Keratinocyte (primary cell): ENCODE results near the gene TNNT3. TPM values are rescaled to one million over a fixed set of nuclear protein-coding genes. Genes with fewer than 3 reads are reported as not detected.

Source experiments
- DNase-seq: peaks from one replicate; pipeline ENCODE4 v3.0.0-alpha.2; 2011; ENCODE audit warnings: low read depth, missing footprints, low spot score
- FAIRE-seq: peaks from 2 replicates; lab custom pipeline; 2011; peaks lifted over from hg19 to GRCh38; lab: Jason Lieb, UNC
- H2AFZ ChIP-seq: 2 replicates; pipeline ENCODE4 v1.6.0; 2012; ENCODE audit warnings: low read length, control low read depth, inconsistent platforms; ENCODE audit not compliant: control insufficient read depth
- H3K27ac ChIP-seq: 2 replicates; pipeline ENCODE4 v1.5.1; 2011; ENCODE audit warnings: low read length; ENCODE audit not compliant: control insufficient read depth, insufficient read depth
- H3K27me3 ChIP-seq: 3 replicates; pipeline ENCODE4 v1.6.0; 2011; ENCODE audit warnings: low read length; ENCODE audit not compliant: control insufficient read depth, insufficient read depth; ENCODE audit errors: extremely low read depth
- H3K36me3 ChIP-seq, 2 experiments: 2 replicates in 1 of 2; 3 replicates in 1 of 2; pipeline ENCODE4 v1.5.1; 2011; ENCODE audit warnings: low read length in 2 of 2, mild to moderate bottlenecking in 1 of 2; ENCODE audit not compliant: control insufficient read depth in 2 of 2, insufficient read depth in 2 of 2; ENCODE audit errors: extremely low read depth in 1 of 2
- H3K4me1 ChIP-seq: 3 replicates; pipeline ENCODE4 v1.5.1; 2011; ENCODE audit warnings: low read length; ENCODE audit not compliant: control insufficient read depth, insufficient read depth; ENCODE audit errors: extremely low read depth
- H3K4me2 ChIP-seq: 3 replicates; pipeline ENCODE4 v1.6.0; 2011; ENCODE audit warnings: low read depth, low read length; ENCODE audit not compliant: control insufficient read depth, insufficient read depth; ENCODE audit errors: extremely low read depth
- H3K4me3 ChIP-seq, 3 experiments: fragments of 200-600 bp in 1 of 3; sonication (generic) in 1 of 3; 2 replicates in 2 of 3; 3 replicates in 1 of 3; pipeline ENCODE4 v1.5.1; 2011 to 2016; ENCODE audit warnings: low read length in 3 of 3, mild to moderate bottlenecking in 3 of 3, control low read depth in 2 of 3, inconsistent platforms in 1 of 3, low read depth in 1 of 3, mixed read lengths in 1 of 3, mixed run types in 1 of 3, moderate library complexity in 1 of 3; ENCODE audit not compliant: control insufficient read depth in 2 of 3, insufficient read depth in 2 of 3; ENCODE audit errors: extremely low read depth in 1 of 3
- H3K79me2 ChIP-seq: 2 replicates; pipeline ENCODE4 v1.6.0; 2012; ENCODE audit warnings: low read length; ENCODE audit not compliant: control insufficient read depth, insufficient read depth
- H3K9ac ChIP-seq: 3 replicates; pipeline ENCODE4 v1.6.0; 2011; ENCODE audit warnings: low read length; ENCODE audit not compliant: control insufficient read depth, insufficient read depth; ENCODE audit errors: extremely low read depth
- H3K9me1 ChIP-seq: 3 replicates; pipeline ENCODE4 v1.6.0; 2011; ENCODE audit warnings: low read length; ENCODE audit not compliant: control insufficient read depth, insufficient read depth; ENCODE audit errors: extremely low read depth
- H3K9me3 ChIP-seq: 2 replicates; pipeline ENCODE4 v1.5.1; 2012; ENCODE audit warnings: low read depth, low read length; ENCODE audit not compliant: control insufficient read depth
- H4K20me1 ChIP-seq: 3 replicates; pipeline ENCODE4 v1.6.0; 2011; ENCODE audit warnings: low read length; ENCODE audit not compliant: control insufficient read depth, insufficient read depth; ENCODE audit errors: extremely low read depth
- EZH2 ChIP-seq: IDR thresholded peaks from one replicate; pipeline ENCODE4 v1.6.1; 2012; ENCODE audit warnings: inconsistent platforms, mild to moderate bottlenecking, low read length, moderate library complexity
- dilution Hi-C: fragments of 300-500 bp; cut with MboI; formaldehyde crosslinking; loops from one replicate; pipeline ENCODE4 v1.7.0; 2020; ENCODE audit warnings: low sequenced_read_pairs; ENCODE audit not compliant: extremely low pct_ligation_motif_present
- polyA plus RNA-seq, 5 experiments: library from polyadenylated mRNA; depleted of rRNA in 3 of 5; stranded (reverse) in 3 of 5; stranded (forward) in 1 of 5; unstranded in 1 of 5; fragments of >200 nt; gene quantifications; 1 replicate in 1 of 5; 2 replicates in 3 of 5; 3 replicates in 1 of 5; pipeline versions ENCODE4 v1.2.1 to v1.2.3, GENCODE V29; 2011 to 2012; ENCODE audit warnings: missing spikeins in 2 of 5, low read depth in 1 of 5, low replicate concordance in 1 of 5
- TF ChIP-seq, protein P1 (sequence below), 3 experiments: IDR thresholded peaks in 1 of 3; conservative IDR thresholded peaks in 1 of 3; optimal IDR thresholded peaks in 1 of 3; 2 replicates in 2 of 3; 3 replicates in 1 of 3; pipeline versions ENCODE3 to v1.5.1; 2011; ENCODE audit warnings: low read length in 3 of 3, mild to moderate bottlenecking in 3 of 3, moderate library complexity in 2 of 3, control low read depth in 1 of 3, inconsistent platforms in 1 of 3; ENCODE audit not compliant: insufficient read depth in 2 of 3; ENCODE audit errors: extremely low read depth in 1 of 3

The TNNT3 gene
- polyA plus RNA-seq, 1 donor (not counting 4 experiments of a cell fraction or from before 2014, with no cell fraction given) = 0.09 TPM

DNA sequence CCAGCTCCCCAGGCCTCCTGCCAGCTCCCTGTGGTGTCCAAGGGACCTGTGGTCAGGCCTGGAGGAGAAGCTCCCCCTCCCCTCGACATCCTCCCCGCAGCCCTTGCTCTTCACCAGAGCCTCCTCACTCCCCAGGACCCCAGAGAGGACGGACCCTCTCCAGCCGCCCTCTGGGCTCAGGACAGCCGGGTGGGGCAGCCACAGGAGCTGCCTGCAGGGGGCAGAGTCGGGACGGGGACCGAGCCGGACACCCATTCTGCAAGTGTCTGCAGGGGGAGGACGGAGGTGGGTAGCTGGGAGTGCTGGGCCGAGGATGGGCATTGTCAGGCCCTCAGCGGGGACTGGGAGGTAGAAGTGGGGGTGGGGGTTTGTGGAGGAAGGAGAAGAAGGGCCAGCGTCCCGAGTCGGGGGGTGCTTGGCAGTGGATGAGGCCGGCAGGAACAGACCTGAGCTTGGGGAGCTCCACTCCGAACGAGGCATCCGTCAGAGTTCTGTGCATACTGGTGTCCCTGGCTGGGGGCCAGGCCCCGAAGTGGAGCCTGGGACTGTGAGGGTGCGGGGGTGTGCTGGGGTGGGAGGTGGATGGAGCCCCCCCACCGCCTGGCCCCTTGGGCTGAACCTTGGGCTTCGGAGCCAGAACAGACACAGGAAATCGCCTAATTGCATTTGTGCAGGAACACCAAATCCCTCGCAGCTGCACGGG, 43.0 kb upstream of the TNNT3 start:
- no peaks in the 10 kb centered on the region for H3K9me3 ChIP-seq

DNA sequence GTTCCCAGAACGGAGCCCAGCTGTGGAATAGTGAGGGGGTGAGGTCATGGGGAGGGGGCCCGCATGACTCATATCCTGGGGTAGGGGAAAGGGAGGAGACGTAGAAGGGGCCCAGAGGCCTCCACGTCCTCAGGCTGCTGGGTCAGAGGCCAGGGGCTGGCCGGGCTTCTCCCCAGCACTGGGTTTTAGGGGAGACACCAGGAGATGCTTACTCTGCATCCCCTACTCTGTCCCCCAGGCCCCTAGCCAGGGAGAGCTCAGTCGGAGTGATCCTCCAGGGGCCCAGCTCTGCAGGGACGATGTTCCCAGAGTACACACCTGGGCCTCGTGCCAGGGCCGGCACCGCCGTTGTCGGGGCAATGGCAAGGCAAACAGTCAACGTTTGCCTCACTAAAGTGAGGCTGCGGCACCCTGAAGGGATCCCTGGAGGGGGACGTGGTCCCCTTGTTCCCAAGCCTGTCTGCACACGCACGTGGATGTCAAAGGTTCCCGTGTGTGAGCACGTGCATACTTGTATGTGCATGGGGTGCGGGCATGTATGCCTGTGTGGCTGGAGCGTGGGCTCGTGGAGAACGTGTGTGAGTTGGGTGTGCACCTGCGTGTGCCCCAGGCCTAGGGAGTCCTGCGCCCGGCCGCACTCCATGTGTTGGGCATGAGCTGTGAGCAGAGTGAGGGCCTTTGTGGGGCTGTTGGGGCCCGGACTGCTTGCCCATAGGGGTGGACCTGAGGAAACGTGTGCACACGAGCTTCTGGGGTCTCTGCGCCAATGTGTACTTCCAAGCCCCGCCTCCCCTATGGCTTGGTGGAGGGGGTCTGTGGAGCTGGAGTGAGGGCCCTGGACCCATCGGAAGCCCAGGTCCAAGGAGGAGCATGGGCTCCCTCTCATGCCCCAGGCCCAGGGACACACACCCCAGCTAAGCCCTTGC, 42.0 kb upstream of the TNNT3 start:
- no peaks in the 10 kb centered on the region for H3K9me1 ChIP-seq
- no peaks in the 10 kb centered on the region for H4K20me1 ChIP-seq
- TF ChIP-seq, protein P1, sequence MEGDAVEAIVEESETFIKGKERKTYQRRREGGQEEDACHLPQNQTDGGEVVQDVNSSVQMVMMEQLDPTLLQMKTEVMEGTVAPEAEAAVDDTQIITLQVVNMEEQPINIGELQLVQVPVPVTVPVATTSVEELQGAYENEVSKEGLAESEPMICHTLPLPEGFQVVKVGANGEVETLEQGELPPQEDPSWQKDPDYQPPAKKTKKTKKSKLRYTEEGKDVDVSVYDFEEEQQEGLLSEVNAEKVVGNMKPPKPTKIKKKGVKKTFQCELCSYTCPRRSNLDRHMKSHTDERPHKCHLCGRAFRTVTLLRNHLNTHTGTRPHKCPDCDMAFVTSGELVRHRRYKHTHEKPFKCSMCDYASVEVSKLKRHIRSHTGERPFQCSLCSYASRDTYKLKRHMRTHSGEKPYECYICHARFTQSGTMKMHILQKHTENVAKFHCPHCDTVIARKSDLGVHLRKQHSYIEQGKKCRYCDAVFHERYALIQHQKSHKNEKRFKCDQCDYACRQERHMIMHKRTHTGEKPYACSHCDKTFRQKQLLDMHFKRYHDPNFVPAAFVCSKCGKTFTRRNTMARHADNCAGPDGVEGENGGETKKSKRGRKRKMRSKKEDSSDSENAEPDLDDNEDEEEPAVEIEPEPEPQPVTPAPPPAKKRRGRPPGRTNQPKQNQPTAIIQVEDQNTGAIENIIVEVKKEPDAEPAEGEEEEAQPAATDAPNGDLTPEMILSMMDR (optimal IDR thresholded peaks at IDR 0.05 in 1 of 3, IDR thresholded peaks at IDR 0.05 in 1 of 3, conservative IDR thresholded peaks at IDR 0.05 in 1 of 3; ENCODE audit: extremely low read depth in 1 of 3, insufficient read depth in 2 of 3, low read length in 3 of 3) = no peak
- no peak for TF ChIP-seq EZH2
- no peak overlapping the region for H3K4me2 ChIP-seq
- FAIRE-seq (peak; percentile 32), DNase-seq (no peak)
- no peak overlapping the region for H3K9ac ChIP-seq
- no peaks in the 10 kb centered on the region for H3K9me3 ChIP-seq
- no peak overlapping the region for H3K27ac ChIP-seq
- no peak overlapping the region for H2AFZ ChIP-seq
- dilution Hi-C loops = no loop called here
- H3K79me2 ChIP-seq = no peaks in the 10 kb centered on the region
- H3K4me1 ChIP-seq = peaks cover 30% of the 10 kb centered on the region
- H3K27me3 ChIP-seq = peaks cover 6% of the 10 kb centered on the region
- H3K36me3 ChIP-seq = no peaks in the 10 kb centered on the region
- no peak overlapping the region for H3K4me3 ChIP-seq

More for the DNA sequence above, 43.0 kb upstream of the TNNT3 start:
- dilution Hi-C loops = no loop called here
- Histone ChIP-seq H3K4me3 (no peak overlapping the region), H3K9ac (no peak overlapping the region), H3K9me1 (no peaks in the 10 kb centered on the region), H3K27me3 (peaks cover 8% of the 10 kb centered on the region), H3K4me2 (no peak overlapping the region), H3K27ac (no peak overlapping the region), H2AFZ (peak overlapping the region; percentile 12), H3K4me1 (peaks cover 30% of the 10 kb centered on the region), H3K79me2 (no peaks in the 10 kb centered on the region), H4K20me1 (no peaks in the 10 kb centered on the region), H3K36me3 (no peaks in the 10 kb centered on the region)
- TF ChIP-seq, protein P1 (optimal IDR thresholded peaks at IDR 0.05 in 1 of 3, IDR thresholded peaks at IDR 0.05 in 1 of 3, conservative IDR thresholded peaks at IDR 0.05 in 1 of 3; ENCODE audit: extremely low read depth in 1 of 3, insufficient read depth in 2 of 3, low read length in 3 of 3) = peak; percentile 61 to 87 (median 68)
- no peak for TF ChIP-seq EZH2
- no peak for DNase-seq
- peak; percentile 43 for FAIRE-seq
